Measurements from ENCODE around the gene MACROD1.

GRCh38 chr11:64170419-64170818 is 4.5 kb upstream of the MACROD1 start:
- TF ChIP-seq ZC3H4 (CRISPR knock-in tag; IDR thresholded peaks at IDR 0.05; ENCODE audit: borderline replicate concordance) (no peak), RXRA (CRISPR knock-in tag; IDR thresholded peaks at IDR 0.05) (no peak), KDM5B (CRISPR knock-in tag; IDR thresholded peaks at IDR 0.05; ENCODE audit: borderline replicate concordance) (no peak), KLF9 (CRISPR knock-in tag; IDR thresholded peaks at IDR 0.05; ENCODE audit: low read depth) (no peak)
- TF ChIP-seq, protein P1, sequence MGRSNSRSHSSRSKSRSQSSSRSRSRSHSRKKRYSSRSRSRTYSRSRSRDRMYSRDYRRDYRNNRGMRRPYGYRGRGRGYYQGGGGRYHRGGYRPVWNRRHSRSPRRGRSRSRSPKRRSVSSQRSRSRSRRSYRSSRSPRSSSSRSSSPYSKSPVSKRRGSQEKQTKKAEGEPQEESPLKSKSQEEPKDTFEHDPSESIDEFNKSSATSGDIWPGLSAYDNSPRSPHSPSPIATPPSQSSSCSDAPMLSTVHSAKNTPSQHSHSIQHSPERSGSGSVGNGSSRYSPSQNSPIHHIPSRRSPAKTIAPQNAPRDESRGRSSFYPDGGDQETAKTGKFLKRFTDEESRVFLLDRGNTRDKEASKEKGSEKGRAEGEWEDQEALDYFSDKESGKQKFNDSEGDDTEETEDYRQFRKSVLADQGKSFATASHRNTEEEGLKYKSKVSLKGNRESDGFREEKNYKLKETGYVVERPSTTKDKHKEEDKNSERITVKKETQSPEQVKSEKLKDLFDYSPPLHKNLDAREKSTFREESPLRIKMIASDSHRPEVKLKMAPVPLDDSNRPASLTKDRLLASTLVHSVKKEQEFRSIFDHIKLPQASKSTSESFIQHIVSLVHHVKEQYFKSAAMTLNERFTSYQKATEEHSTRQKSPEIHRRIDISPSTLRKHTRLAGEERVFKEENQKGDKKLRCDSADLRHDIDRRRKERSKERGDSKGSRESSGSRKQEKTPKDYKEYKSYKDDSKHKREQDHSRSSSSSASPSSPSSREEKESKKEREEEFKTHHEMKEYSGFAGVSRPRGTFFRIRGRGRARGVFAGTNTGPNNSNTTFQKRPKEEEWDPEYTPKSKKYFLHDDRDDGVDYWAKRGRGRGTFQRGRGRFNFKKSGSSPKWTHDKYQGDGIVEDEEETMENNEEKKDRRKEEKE (IDR thresholded peaks at IDR 0.05), result no peak
- TF ChIP-seq, protein P2, sequence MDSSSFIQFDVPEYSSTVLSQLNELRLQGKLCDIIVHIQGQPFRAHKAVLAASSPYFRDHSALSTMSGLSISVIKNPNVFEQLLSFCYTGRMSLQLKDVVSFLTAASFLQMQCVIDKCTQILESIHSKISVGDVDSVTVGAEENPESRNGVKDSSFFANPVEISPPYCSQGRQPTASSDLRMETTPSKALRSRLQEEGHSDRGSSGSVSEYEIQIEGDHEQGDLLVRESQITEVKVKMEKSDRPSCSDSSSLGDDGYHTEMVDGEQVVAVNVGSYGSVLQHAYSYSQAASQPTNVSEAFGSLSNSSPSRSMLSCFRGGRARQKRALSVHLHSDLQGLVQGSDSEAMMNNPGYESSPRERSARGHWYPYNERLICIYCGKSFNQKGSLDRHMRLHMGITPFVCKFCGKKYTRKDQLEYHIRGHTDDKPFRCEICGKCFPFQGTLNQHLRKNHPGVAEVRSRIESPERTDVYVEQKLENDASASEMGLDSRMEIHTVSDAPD (CRISPR knock-in tag; IDR thresholded peaks at IDR 0.05), result no peak
- TF ChIP-seq, protein P3, sequence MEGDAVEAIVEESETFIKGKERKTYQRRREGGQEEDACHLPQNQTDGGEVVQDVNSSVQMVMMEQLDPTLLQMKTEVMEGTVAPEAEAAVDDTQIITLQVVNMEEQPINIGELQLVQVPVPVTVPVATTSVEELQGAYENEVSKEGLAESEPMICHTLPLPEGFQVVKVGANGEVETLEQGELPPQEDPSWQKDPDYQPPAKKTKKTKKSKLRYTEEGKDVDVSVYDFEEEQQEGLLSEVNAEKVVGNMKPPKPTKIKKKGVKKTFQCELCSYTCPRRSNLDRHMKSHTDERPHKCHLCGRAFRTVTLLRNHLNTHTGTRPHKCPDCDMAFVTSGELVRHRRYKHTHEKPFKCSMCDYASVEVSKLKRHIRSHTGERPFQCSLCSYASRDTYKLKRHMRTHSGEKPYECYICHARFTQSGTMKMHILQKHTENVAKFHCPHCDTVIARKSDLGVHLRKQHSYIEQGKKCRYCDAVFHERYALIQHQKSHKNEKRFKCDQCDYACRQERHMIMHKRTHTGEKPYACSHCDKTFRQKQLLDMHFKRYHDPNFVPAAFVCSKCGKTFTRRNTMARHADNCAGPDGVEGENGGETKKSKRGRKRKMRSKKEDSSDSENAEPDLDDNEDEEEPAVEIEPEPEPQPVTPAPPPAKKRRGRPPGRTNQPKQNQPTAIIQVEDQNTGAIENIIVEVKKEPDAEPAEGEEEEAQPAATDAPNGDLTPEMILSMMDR (CRISPR knock-in tag; IDR thresholded peaks at IDR 0.05), result no peak

All from HepG2 (cell line).